ENCODE data around the gene CHRNA4.
"Not testable (repeated sequence)": the region's sequence is repeated elsewhere in the genome, so short reads cannot be mapped to it uniquely, and the experiment has no call there.

CHRNA4 gene

DNA sequence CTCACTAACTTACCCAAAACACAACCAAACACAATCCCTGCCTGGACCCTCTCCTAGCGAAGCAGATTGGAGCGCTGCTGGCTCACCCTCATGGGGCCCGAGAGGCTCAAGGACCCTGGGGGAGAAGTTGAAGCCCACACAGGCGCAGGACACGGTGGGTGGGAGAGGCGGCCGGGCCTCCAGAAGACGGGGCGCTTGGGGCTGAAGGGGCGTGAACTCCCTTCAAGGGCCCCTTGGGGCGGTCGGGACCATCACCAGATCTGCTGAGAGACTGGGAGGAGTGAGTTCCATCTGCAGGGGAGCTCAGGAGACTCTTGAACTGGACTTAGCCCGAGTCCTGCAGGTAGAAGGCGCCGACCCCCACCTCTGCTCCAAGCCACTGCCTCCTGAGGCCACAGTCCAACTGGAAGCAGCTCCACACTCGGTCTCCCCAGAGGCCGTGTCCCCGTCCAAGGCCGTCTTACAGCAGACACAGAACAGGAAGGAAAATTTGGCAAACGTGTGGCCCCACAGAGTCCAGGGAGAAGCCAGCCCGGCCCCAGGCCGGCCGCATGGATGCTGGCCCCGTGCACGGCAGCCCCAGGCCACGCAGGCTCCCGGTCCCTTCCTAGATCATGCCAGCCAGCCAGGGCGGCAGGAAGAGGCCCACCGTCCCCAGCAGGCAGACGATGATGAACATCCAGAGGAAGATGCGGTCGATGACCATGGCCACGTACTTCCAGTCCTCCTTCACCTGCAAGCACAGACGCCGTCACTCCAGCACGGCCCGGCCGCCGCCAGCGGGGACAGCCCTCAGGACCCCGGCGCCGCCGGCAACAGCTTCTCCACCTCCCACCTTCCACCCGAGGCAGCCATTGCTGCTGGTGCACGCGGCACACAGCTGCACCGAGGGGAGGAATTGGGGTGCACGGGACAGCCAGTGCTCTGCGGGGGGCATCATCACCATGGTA is 14.7 kb downstream of the CHRNA4 start:
- no peak for DNase-seq (ENCODE audit: low read depth)
- no peak overlapping the region for H3K4me3 ChIP-seq (ENCODE audit: low read length)
- TF ChIP-seq, protein P1, sequence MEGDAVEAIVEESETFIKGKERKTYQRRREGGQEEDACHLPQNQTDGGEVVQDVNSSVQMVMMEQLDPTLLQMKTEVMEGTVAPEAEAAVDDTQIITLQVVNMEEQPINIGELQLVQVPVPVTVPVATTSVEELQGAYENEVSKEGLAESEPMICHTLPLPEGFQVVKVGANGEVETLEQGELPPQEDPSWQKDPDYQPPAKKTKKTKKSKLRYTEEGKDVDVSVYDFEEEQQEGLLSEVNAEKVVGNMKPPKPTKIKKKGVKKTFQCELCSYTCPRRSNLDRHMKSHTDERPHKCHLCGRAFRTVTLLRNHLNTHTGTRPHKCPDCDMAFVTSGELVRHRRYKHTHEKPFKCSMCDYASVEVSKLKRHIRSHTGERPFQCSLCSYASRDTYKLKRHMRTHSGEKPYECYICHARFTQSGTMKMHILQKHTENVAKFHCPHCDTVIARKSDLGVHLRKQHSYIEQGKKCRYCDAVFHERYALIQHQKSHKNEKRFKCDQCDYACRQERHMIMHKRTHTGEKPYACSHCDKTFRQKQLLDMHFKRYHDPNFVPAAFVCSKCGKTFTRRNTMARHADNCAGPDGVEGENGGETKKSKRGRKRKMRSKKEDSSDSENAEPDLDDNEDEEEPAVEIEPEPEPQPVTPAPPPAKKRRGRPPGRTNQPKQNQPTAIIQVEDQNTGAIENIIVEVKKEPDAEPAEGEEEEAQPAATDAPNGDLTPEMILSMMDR (conservative IDR thresholded peaks at IDR 0.05; ENCODE audit: low read depth, low read length) = no peak

DNA sequence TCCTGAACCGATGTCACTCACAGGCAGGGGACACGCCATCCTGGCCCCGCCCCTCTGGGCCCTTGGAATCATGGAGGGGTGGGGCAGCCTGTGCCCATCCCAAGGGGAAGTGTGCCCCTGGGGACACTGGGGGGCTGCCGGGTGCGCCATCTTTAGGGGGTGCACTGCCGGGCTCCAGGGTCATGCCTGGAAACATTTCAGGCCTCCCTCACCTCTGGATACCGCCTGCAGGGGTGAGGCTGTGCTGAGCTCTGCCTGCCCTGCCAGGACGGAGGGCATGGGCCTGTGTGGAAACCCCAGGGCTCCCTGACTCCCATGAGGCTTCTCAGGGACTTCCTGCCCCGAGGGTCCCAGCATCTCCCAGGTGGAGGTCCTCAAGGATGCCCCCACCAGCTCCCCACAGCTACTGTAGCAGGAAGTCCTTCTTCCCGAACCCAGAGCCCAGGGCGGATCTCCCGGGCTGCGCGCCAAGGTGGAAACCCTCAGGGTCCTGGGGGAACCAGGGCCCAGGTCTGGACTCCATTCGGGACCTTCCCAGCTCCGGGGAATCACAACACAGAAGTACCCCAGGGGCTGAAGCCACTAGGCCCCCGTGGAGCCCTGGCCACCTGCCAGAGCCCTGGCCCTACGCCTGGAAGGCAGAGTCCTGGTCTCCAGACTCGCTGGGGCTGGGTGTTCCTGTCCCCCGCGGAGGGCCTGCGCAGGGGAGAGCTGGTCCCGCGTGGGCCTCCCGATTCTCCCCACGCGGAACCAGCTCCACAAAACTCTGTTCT is 15.6 kb downstream of the CHRNA4 start:
- no peak overlapping the region for H3K4me3 ChIP-seq (ENCODE audit: low read length)
- TF ChIP-seq, protein P1 (conservative IDR thresholded peaks at IDR 0.05; ENCODE audit: low read depth, low read length) = no peak
- DNase-seq (ENCODE audit: low read depth) = no peak

DNA sequence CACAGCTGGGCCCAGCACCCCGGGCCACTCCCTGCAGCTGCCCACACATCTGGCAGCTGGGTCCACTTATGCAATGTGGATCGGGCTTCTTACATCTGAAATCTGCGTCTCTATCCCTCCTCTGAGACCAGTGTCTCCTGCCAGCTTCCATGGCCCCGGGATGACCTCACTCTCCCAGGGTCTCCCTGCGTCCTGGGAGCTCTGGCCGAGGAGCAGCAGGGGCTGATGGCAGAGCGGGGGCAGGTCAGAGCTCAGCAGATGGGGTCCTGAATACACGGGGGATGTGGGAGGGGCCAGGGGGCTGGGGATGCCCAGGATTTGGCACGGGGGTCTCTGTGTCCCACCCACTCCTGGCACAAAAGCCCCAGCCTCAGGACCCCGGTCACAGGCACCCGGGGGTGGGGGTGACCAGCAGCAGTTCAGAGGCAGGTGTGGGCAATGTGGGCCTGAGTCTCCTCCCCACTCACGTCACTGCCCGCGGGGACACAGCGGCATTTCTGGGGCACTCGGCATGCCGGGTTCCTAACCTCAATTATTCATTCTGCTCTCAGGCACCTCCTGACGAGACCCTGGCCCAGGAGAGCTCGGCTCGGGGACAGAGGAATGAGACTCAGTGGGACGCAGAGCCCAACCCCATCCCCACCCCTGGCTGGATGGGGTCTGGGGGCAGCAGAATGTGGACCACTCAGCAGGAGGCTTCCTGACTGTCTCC is 16.4 kb downstream of the CHRNA4 start:
- H3K4me3 ChIP-seq (ENCODE audit: low read length) = no peak overlapping the region
- TF ChIP-seq, protein P1 (conservative IDR thresholded peaks at IDR 0.05; ENCODE audit: low read depth, low read length) = no peak

DNA sequence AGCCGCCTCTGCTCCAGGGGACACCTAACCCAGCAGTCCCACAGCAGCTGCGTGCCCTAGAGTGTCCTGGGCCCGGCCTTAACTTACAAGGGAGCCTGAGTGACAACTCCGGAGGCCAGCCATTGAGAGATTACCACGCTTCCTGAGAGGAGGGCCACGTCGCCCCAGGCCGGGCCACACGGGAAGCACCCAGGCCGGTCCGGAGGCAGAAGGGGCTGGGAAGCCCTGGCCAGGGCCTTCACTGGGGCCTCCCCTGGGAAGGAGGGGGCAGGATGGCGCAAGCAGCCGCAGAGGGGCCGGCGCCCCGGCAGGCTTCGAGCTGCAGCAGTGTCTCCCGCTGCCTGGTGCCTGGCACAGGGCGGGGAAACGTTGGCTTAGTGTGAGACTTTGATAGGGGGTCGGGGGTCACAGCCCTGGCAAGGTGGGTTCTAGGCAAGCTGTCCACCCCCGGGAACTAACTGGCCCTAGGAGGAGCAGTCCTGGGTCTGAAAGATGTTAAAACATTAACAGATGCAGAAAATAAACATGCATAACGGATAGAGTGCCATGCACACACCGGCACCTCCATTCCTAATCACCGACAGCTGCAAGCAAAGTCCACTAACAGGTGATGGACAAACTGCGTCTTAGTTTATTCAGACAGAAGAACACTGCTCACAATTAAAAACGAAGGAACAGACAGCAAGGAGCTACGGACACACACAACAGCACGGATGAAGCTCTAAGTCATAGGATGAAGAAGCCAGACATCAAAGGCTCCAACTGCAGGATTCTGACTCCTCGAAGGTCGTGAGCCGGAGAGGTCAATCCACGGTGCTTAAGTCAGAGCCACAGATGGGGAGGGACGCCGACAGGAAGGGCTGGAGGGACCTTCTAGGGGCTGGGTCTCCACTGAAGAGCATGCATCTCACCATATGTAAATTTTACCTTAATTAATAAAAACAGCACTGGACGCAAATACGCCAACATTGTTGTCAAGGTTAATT is 17.4 kb downstream of the CHRNA4 start:
- TF ChIP-seq, protein P1 (conservative IDR thresholded peaks at IDR 0.05; ENCODE audit: low read depth, low read length) = no peak
- H3K4me3 ChIP-seq (ENCODE audit: low read length) = no peak overlapping the region

More for the DNA sequence above, 16.4 kb downstream of the CHRNA4 start:
- no peak for DNase-seq (ENCODE audit: low read depth)

DNA sequence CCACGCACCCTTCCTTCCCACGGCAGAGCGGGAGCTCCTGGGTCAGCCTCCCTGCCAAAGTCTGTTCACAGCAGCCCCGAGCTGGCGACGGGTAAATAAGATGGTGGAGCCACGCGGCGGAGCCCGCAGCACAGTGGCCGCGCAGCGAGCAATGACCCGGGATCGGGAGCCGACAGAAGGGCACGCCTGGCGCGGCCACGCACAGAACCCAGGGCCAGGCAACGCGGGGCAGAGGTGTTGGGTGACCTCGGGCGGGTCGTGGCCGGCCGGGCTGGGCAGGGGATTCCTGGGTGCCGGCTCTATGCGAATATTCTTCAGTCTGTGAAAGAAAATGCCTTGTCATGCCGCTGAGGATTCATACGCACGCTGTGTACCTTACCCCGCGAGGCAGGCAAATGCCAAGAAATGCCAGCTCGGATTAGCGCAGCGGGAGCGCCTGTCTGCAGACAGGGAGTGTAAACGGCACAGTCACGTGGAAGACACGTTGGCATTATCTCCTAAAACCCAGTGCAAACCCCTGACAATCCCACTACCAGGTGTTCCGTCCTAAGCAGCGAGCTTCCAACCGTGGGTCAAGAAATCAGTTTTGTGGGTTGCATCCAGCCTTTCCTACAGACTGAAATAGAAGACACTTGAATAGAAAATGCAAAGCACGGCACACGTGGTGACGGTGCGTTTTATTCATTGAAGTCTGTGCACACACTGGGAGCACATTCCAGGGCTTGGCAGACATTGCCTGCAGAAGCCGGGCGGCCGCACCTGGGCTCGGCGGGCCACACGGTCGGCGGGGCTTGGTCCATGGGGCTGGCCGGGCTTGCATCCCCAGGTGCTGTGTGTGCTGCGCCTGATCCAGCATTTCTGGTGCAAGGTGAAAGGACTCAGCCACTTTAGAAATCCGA is 18.3 kb downstream of the CHRNA4 start:
- H3K4me3 ChIP-seq (ENCODE audit: low read length) = no peak overlapping the region
- TF ChIP-seq, protein P1 (conservative IDR thresholded peaks at IDR 0.05; ENCODE audit: low read depth, low read length) = no peak
- peak; percentile 40 for DNase-seq (ENCODE audit: low read depth)

More for the DNA sequence above, 17.4 kb downstream of the CHRNA4 start:
- no peak for DNase-seq (ENCODE audit: low read depth)

DNA sequence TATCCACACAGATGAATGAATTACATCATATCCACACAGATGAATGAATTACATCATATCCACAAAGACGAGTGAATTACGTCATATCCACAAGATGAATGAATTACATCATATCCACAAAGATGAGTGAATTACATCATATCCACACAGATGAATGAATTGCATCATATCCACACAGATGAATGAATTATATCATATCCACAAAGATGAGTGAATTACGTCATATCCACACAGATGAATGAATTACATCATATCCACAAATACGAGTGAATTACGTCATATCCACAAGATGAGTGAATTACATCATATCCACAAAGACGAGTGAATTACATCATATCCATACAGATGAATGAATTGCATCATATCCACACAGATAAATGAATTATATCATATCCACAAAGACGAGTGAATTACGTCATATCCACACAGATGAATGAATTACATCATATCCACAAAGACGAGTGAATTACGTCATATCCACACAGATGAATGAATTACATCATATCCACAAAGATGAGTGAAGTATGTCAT is 20.9 kb downstream of the CHRNA4 start:
- not testable (repeated sequence) for H3K4me3 ChIP-seq (ENCODE audit: low read length); DNase-seq (ENCODE audit: low read depth)

DNA sequence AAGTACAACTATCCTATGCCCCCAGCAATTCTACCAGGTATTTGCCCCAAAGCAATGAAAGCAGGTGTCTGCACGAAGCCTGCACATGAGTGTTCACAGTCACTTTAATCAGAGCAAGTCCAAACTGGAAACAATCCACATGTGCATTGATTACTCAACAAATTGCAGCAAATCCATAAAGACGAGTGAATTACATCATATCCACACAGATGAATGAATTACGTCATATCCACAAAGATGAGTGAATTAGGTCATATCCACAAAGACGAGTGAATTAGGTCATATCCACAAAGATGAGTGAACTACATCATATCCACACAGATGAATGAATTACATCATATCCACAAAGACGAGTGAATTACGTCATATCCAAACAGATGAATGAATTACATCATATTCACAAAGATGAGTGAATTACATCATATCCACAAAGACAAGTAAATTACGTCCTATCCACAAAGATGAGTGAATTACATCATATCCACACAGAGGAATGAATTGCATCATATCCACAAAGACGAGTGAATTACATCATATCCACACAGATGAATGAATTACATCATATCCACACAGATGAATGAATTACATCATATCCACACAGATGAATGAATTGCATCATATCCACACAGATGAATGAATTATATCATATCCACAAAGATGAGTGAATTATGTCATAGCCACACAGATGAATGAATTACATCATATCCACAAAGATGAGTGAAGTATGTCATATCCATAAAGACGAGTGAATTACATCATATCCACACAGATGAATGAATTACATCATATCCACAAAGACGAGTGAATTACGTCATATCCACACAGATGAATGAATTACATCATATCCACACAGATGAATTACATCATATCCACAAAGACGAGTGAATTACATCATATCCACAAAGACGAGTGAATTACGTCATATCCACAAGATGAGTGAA is 21.7 kb downstream of the CHRNA4 start:
- DNase-seq (ENCODE audit: low read depth); H3K4me3 ChIP-seq (ENCODE audit: low read length): not testable (repeated sequence)
